ENCODE results near the gene DOCK1.

GRCh38 chr10:127079392-127079791 lies 174.2 kb downstream of the DOCK1 start:
- no peak for TF ChIP-seq REST (IDR thresholded peaks at IDR 0.05; ENCODE audit: borderline replicate concordance)
- TF ChIP-seq CTCF (IDR thresholded peaks at IDR 0.05; ENCODE audit: poor library complexity, severe bottlenecking): no peak
- no peak for TF ChIP-seq EZH2 (IDR thresholded peaks at IDR 0.05; ENCODE audit: borderline replicate concordance, insufficient read depth, low read length, poor library complexity, severe bottlenecking)
- TF ChIP-seq EP300 (conservative IDR thresholded peaks at IDR 0.05; ENCODE audit: poor library complexity, severe bottlenecking): no peak
- TF ChIP-seq POLR2AphosphoS5 (IDR thresholded peaks at IDR 0.05): no peak
- no peak for TF ChIP-seq TAF1 (IDR thresholded peaks at IDR 0.05; ENCODE audit: low read depth)

Data from neural cell (in vitro differentiated cells).